ENCODE results near the gene BSPRY.

DNA sequence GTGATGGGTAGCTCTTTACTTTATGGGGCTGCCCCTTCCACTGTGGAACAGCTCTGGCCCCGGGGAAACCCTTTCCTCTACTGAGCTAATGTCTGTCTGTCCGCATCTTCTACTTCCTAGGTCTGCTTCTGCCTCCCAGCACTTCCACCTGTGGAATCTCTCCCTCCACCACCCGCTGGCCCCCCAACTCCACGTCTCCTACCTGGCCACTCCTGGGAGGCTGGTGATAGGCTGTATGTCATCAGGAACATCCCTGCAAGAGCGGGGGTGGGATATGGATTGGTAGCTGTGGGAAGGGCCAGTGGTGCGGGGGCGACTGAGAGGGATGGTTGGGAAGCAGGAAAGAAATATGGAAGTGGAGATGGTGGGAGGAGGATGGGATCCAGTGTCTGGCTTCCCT is 42.6 kb downstream of the BSPRY start:
- TF ChIP-seq EZH2phosphoT487 (conservative IDR thresholded peaks at IDR 0.05; ENCODE audit: low read length): no peak
- TF ChIP-seq, protein P1, sequence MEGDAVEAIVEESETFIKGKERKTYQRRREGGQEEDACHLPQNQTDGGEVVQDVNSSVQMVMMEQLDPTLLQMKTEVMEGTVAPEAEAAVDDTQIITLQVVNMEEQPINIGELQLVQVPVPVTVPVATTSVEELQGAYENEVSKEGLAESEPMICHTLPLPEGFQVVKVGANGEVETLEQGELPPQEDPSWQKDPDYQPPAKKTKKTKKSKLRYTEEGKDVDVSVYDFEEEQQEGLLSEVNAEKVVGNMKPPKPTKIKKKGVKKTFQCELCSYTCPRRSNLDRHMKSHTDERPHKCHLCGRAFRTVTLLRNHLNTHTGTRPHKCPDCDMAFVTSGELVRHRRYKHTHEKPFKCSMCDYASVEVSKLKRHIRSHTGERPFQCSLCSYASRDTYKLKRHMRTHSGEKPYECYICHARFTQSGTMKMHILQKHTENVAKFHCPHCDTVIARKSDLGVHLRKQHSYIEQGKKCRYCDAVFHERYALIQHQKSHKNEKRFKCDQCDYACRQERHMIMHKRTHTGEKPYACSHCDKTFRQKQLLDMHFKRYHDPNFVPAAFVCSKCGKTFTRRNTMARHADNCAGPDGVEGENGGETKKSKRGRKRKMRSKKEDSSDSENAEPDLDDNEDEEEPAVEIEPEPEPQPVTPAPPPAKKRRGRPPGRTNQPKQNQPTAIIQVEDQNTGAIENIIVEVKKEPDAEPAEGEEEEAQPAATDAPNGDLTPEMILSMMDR (IDR thresholded peaks at IDR 0.05; ENCODE audit: insufficient read depth, low read length, poor library complexity, severe bottlenecking): no peak

Data from SU-DHL-6 (cell line).